Hepatocyte (in vitro differentiated cells): ENCODE measurements around the gene FGR. TPM values are rescaled to one million over a fixed set of nuclear protein-coding genes. Genes with fewer than 3 reads are reported as not detected.

Source experiments
- DNase-seq: peaks from one replicate; pipeline ENCODE4 v3.0.0-alpha.2; 2016; ENCODE audit warnings: low spot score
- H2AFZ ChIP-seq: fragments of 200-600 bp; sonication (generic); 2 replicates; pipeline ENCODE4 v1.6.0; 2016; ENCODE audit warnings: antibody characterized with exemption, mild to moderate bottlenecking
- H3K27ac ChIP-seq: fragments of 200-600 bp; sonication (generic); 2 replicates; pipeline ENCODE4 v1.5.1; 2016; ENCODE audit warnings: mild to moderate bottlenecking
- H3K27me3 ChIP-seq: fragments of 200-600 bp; sonication (generic); 2 replicates; pipeline ENCODE4 v1.6.1; 2016
- H3K36me3 ChIP-seq: fragments of 200-600 bp; sonication (generic); replicated peaks from 2 replicates; pipeline ENCODE4 v1.5.1; 2016; ENCODE audit warnings: low read depth; ENCODE audit not compliant: insufficient read depth
- H3K4me1 ChIP-seq: fragments of 200-600 bp; sonication (generic); 2 replicates; pipeline ENCODE4 v1.5.1; 2016; ENCODE audit warnings: mild to moderate bottlenecking, moderate library complexity; ENCODE audit not compliant: insufficient read depth
- H3K4me2 ChIP-seq: fragments of 200-600 bp; sonication (generic); 2 replicates; pipeline ENCODE4 v1.6.0; 2016
- H3K4me3 ChIP-seq: fragments of 200-600 bp; sonication (generic); 2 replicates; pipeline ENCODE4 v1.5.1; 2016; ENCODE audit warnings: mild to moderate bottlenecking
- H3K79me2 ChIP-seq: fragments of 200-600 bp; sonication (generic); 2 replicates; pipeline ENCODE4 v1.6.0; 2017; ENCODE audit warnings: mild to moderate bottlenecking
- H3K9me2 ChIP-seq: fragments of 200-600 bp; sonication (generic); replicated peaks from 2 replicates; pipeline ENCODE4 v1.6.0; 2017; ENCODE audit warnings: mild to moderate bottlenecking; ENCODE audit not compliant: insufficient read depth
- H3K9me3 ChIP-seq: fragments of 200-600 bp; sonication (generic); 2 replicates; pipeline ENCODE4 v1.5.1; 2016; ENCODE audit warnings: low read depth, mild to moderate bottlenecking
- H4K20me1 ChIP-seq: fragments of 200-600 bp; sonication (generic); 2 replicates; pipeline ENCODE4 v1.6.0; 2016; ENCODE audit warnings: mild to moderate bottlenecking; ENCODE audit not compliant: insufficient read depth, poor library complexity, severe bottlenecking
- EZH2 ChIP-seq: fragments of 200-600 bp; sonication (generic); IDR thresholded peaks from 2 replicates; pipeline ENCODE4 v1.6.1; 2016; ENCODE audit warnings: antibody characterized with exemption, mild to moderate bottlenecking, borderline replicate concordance
- EZH2phosphoT487 ChIP-seq: fragments of 200-600 bp; sonication (generic); IDR thresholded peaks from one replicate; pipeline ENCODE4 v1.6.1; 2018; ENCODE audit warnings: antibody characterized with exemption, mild to moderate bottlenecking, low read depth, moderate library complexity; ENCODE audit not compliant: unreplicated experiment, severe bottlenecking
- WGBS: methylation state at CpG from one replicate; pipeline ENCODE4 v1.1.6; 2016; ENCODE audit warnings: low lambda C conversion rate; ENCODE audit errors: missing lambda C conversion rate; 5-methylcytosine and 5-hydroxymethylcytosine counted together
- polyA plus RNA-seq: library from polyadenylated mRNA; unstranded; fragments of >200 nt; fragmentation: Nextera tagmentation; extraction: Ambion mirVana; gene quantifications from 2 replicates; pipeline ENCODE4 v1.2.1, GENCODE V29; 2016
- total RNA-seq: library from RNA; depleted of rRNA; stranded (reverse); fragments of >200 nt; gene quantifications from 2 replicates; pipeline ENCODE4 v1.2.3, GENCODE V29; 2014
- TF ChIP-seq, protein P1 (sequence below): fragments of 200-600 bp; sonication (generic); IDR thresholded peaks from 2 replicates; pipeline ENCODE4 v1.5.1; 2016; ENCODE audit warnings: antibody characterized with exemption, mild to moderate bottlenecking; ENCODE audit not compliant: poor library complexity

FGR gene
- total and polyA plus RNA-seq, 2 experiments from 2014 or later: 0.28 to 0.73 TPM

DNA sequence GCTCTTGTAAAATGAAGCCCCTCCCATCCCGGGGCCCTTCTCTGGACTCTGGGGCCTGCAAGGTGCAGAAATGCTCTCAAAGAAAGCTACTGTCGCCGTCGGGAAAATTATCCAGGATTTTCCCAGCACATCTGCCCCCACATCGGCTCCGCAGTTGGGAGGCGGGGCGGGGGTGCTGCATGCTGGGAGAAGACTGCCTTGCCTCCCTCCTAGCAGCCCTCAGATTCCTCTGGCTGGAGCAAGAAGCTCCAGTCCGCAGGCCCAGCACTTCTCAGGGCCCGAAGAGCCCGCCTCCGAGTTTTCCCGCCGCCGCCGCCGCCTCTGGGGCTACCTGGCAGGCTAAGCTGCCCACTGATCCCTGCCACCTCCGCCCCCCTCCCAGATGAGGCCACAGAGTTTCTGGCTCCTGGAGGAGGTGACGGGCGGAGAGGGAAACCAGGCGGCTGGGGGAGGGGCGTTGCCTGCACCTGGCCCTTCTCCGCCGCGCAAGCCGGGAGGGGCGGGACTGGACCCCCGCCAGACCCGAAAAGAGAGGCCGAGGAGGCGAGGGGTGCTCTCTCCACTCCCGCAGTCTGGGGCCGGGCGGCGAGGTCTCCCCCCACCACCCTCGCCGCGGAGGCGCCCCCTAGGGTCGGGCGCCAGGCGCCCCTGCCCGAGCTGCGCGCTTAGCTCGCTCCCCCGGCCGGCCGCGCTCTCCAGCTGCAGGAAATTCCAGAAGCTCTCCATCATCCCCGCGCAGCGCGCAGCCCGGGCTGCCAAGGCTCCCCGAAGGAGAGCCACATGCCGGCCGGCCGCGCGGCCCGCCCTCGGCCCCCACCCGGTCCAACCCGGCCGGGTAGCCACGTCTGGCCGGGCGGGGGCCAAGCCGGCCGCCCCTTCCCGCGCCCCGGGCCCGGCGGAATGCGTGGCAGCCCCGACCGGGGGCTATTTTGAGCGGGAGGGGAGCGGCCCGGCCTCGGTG is 59.8 kb downstream of the FGR start:
- WGBS: 6% methylated on average over 57 of the region's 83 CpGs
- Histone ChIP-seq H3K79me2 (peaks cover 95% of the 10 kb centered on the region), H2AFZ (no peak overlapping the region)

DNA sequence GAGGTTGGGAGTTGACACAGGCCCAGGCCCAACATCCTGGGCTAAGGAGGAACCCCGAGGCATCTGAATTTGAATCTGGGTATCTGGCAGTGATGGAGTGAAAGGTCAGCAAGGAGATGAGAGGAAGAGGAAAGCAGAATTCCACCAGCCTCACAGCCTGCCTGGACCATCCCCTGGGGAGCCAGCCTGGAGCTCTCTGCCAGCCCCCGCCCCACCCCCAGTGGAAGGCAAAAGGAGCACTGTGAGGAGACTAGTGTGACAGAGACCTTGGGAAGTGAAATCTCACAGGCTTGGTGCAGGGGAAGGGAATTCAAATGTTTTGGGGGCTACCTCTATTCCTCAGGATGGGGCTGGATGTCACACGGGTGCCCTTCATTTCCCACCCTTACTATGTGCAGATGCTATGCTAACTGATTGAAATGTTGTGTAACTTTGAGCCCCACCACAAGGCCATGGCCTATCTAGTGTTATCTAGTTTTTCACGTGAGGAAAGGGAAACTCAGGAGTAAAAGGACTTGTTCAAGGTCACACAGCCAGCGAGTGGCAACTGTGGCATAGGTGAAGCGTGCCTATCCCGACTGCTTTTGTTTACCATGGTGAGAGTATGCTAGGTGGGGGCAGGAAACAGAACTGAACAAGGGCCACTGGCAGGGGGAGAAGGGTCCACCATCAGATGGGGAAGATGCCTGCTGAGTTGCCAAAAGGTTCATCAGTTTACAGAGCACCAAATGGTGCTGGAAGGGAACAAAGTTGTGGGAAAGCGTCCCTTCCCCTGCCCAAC is 60.8 kb downstream of the FGR start:
- H2AFZ ChIP-seq: no peak overlapping the region
- no peaks in the 10 kb centered on the region for H3K36me3 ChIP-seq
- 67% methylated on average over 8 of the region's 8 CpGs for WGBS
- H3K79me2 ChIP-seq: peaks cover 93% of the 10 kb centered on the region
- DNase-seq: peak; percentile 19
- no peaks in the 10 kb centered on the region for H3K9me3 ChIP-seq
- H3K27me3 ChIP-seq: no peaks in the 10 kb centered on the region
- H3K4me3 ChIP-seq: no peak overlapping the region
- H4K20me1 ChIP-seq: peaks cover 87% of the 10 kb centered on the region
- H3K9me2 ChIP-seq: no peaks in the 10 kb centered on the region
- peak overlapping the region; percentile 80 for H3K27ac ChIP-seq
- H3K4me1 ChIP-seq: peaks cover 87% of the 10 kb centered on the region
- TF ChIP-seq EZH2phosphoT487 (no peak), EZH2 (no peak)
- TF ChIP-seq, protein P1, sequence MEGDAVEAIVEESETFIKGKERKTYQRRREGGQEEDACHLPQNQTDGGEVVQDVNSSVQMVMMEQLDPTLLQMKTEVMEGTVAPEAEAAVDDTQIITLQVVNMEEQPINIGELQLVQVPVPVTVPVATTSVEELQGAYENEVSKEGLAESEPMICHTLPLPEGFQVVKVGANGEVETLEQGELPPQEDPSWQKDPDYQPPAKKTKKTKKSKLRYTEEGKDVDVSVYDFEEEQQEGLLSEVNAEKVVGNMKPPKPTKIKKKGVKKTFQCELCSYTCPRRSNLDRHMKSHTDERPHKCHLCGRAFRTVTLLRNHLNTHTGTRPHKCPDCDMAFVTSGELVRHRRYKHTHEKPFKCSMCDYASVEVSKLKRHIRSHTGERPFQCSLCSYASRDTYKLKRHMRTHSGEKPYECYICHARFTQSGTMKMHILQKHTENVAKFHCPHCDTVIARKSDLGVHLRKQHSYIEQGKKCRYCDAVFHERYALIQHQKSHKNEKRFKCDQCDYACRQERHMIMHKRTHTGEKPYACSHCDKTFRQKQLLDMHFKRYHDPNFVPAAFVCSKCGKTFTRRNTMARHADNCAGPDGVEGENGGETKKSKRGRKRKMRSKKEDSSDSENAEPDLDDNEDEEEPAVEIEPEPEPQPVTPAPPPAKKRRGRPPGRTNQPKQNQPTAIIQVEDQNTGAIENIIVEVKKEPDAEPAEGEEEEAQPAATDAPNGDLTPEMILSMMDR: no peak
- peak overlapping the region; percentile 92 for H3K4me2 ChIP-seq

More for the DNA sequence above, 59.8 kb downstream of the FGR start:
- Histone ChIP-seq H3K9me2 (no peaks in the 10 kb centered on the region), H3K27me3 (no peaks in the 10 kb centered on the region), H3K27ac (peak overlapping the region; percentile 80), H3K4me3 (peak overlapping the region; percentile 10), H4K20me1 (peaks cover 89% of the 10 kb centered on the region), H3K9me3 (no peaks in the 10 kb centered on the region), H3K4me1 (peaks cover 77% of the 10 kb centered on the region), H3K36me3 (no peaks in the 10 kb centered on the region), H3K4me2 (peak overlapping the region; percentile 92)
- peak; percentile 88 for DNase-seq
- TF ChIP-seq EZH2: no peak
- TF ChIP-seq, protein P1: peak; percentile 52

DNA sequence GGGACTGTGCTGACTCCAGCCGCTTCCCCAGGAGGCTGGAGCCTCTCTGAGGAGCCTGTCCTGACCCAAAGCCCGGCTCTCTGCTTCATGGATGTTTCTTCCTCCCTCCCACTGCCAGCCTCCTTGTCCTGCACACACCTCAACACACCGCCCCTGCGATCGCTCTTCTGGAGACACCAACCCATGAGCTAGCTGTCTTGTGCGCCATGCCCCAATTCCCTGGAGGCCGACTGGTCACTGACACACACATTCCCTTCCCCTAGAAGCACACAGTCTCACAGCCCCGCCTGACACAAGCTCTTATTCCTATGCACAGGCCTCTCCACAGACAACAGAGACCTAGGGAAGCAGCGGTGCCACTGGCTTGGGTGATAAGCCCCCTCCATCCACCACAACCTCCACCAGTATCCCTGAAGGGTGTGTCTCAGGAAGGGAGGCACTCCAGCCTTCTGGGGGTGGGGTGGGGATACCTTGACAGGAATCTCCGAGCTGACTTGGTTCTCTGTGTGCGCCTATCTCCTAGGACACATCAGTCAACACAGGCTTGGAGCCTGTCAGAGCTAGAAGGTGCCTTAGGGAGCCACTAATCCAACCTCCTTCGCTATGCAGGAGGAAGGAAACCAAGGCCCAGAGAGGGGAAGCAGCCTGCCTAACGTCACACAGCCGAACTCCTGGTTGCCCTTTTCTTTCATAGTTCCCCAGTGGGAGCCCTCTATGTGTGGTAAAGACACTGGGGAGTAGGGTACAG is 62.1 kb downstream of the FGR start:
- Histone ChIP-seq H3K9me3 (no peaks in the 10 kb centered on the region), H3K4me3 (no peak overlapping the region), H2AFZ (no peak overlapping the region), H3K9me2 (no peaks in the 10 kb centered on the region), H3K79me2 (peaks cover 83% of the 10 kb centered on the region), H3K4me1 (peaks cover 91% of the 10 kb centered on the region), H3K4me2 (peak overlapping the region; percentile 69), H3K27ac (peak overlapping the region; percentile 78), H3K36me3 (no peaks in the 10 kb centered on the region), H4K20me1 (peaks cover 81% of the 10 kb centered on the region), H3K27me3 (no peaks in the 10 kb centered on the region)
- WGBS: 52% methylated on average over 14 of the region's 14 CpGs
- DNase-seq: peak; percentile 23
- TF ChIP-seq, protein P1: no peak
- TF ChIP-seq EZH2phosphoT487: no peak
- no peak for TF ChIP-seq EZH2
